Activated naive CD4-positive, alpha-beta T cell treated with Interleukin-2 at 50 U/mL for 16 hours (primary cell): ENCODE measurements around the gene CPA5.

Experiments used
- DNase-seq: peaks from one replicate; pipeline ENCODE4 v3.0.0-alpha.2; 2020

Gene CPA5

DNA sequence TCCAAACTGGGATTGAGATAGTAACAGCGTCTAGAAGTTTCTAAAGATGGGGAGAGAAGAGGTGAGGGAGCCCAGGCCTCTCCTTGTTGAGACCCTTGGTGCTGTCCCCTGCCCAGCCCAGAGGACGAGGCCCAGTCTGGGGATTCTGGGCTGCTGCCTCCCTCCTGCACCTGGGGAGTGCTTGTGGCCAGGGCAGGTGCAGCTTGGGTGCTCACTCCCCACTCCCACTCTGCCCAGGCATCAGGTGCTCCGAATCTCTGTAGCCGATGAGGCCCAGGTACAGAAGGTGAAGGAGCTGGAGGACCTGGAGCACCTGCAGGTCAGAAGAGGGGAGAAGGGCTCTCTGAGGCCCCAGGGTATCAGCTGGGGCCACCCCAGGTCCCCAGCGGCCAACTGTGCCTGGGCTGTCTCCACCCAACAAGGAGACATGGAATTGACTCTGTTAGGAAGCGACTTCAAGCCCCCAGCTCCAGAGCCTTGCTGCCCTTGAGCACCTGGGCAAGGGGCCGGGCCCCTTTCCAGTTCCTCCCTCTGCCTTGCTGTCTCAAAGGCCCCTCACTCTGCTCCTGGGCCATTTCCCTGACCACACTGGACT lies 36.3 kb downstream of the CPA5 start:
- no peak for DNase-seq

DNA sequence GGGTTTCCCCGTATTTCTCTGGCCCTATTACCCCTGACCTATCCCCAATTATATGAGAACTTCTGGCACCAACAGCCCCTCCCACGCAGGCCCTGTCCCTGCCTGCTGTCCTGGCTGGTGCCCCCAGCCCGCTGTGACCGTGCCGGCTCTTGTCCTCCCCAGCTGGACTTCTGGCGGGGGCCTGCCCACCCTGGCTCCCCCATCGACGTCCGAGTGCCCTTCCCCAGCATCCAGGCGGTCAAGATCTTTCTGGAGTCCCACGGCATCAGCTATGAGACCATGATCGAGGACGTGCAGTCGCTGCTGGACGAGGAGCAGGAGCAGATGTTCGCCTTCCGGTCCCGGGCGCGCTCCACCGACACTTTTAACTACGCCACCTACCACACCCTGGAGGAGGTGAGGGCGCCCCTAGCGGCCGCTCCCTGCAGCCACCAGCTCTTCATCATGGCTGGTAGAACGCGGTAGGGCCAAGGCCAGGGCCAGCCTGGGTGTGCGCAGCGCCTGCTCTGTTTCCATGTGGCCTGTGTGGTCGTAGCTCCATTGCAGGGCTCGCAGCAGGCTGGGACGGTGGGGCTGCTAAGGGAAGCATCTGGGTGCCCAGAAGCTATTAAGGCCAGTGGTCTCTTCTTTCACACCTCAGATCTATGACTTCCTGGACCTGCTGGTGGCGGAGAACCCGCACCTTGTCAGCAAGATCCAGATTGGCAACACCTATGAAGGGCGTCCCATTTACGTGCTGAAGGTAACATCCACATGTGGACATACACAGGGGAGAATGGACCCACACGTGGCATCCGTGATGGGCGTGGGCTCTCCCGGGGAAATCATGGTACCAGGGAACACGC lies 37.1 kb downstream of the CPA5 start:
- DNase-seq, result no peak

DNA sequence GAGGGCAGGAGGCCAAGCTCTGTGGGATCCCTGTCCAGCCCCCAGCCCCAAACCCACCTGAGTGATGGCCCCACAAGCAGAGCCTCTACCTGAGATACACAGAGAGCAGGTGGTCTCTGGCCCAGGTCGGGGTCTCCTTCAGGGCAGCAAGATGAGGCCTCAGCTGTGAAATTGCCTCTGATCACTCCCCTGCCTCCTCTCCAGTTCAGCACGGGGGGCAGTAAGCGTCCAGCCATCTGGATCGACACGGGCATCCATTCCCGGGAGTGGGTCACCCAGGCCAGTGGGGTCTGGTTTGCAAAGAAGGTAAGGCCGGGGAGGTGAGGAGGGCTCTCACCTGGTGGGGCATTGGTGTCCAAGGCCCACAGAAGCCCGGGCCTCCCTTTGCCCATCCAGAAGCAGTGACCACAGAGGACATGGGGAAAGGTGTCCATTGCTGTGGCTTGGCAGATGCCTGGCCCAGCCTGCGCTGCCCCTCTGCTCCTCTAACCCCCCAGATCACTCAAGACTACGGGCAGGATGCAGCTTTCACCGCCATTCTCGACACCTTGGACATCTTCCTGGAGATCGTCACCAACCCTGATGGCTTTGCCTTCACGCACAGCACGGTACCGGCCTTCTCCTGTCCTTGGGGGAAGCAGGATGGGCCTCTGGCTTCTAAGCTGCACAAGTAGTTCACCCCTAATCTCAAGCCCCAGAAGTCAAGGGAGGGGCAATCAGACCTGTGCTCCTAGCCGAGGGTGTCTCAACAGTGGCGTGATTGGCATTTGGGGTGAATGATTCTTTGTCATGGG lies 38.8 kb downstream of the CPA5 start:
- DNase-seq, result no peak

DNA sequence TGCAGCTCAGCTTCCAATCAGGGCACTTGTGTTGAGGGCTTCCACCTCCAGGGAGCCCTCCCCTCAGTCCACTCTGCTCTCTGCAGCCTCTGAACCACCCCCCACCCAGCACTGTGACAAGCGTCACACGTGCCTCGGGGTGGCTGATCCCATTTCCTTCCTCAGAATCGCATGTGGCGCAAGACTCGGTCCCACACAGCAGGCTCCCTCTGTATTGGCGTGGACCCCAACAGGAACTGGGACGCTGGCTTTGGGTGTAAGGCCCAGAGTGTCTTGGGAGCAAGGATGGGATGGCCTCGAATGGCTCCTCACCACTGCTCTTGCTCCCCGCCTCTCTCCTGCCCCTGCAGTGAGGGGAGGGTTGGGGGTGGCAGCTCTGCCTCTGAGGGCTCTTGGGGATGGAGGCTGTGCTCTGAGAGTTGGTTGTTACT lies 39.8 kb downstream of the CPA5 start:
- no peak for DNase-seq

DNA sequence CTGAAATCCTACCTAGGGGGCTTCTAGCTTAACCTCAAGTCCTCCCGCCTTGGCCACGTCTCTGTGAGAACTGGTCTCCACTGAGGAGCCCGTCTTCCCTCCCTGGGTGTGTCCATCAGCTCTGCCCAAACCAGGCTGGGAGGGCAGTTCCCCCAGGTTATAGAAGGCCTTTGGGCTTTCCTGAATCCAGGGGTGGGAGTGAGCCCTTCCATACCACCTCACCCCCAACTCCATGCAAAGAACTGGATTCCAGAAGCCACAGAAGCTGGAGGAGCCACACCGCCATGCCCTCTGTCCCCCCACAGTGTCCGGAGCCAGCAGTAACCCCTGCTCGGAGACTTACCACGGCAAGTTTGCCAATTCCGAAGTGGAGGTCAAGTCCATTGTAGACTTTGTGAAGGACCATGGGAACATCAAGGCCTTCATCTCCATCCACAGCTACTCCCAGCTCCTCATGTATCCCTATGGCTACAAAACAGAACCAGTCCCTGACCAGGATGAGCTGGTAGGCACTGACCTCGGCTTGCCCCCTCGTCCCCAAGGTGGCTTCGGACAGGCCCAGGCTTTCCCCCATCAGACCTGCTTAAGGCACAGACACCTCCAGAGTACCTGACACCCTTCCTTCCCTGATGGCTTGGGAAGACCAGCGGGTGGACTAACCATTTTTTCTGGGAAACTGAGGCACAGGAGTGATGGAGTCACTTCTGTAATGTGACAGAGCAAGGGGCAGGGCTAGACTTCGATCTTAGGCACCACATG lies 40.4 kb downstream of the CPA5 start:
- no peak for DNase-seq

DNA sequence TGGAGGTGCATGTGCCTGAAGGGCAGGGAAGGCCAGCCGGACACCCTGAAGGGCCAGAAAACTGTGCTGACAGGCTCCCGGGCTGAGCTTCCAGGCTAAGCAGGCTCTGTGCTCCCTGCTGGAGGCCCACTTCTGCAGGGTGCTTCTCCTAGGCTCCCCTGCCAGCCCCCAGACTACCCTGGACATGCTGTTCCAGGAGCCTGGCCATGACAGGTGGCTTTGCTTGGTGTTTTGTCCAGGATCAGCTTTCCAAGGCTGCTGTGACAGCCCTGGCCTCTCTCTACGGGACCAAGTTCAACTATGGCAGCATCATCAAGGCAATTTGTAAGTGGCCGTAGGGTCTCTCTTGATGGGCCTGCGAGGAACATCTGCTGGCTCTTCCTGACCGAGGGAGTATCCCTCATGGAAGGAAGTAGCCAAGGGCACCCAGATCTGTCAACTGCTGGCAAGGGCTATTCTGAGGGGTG lies 41.0 kb downstream of the CPA5 start:
- no peak for DNase-seq

DNA sequence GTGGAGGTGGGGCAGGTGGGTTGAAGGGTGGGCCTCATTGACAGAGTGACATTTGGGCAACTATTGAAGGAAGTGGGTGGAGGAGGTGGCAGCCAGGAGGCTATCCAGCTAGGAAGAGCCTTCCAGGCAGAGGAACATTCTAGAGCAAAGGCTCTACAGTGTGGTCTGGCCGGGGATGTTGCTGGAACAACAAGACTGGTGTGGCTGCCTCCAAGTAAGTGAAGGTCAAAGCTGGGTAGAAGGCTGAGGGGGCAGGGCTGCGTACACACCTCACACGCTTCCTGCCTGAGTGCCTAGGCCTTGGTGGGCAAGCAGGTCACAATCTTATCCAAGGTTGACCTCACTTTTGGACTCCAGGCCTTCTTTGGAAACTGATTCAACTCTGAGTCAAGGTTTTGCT lies 42.3 kb downstream of the CPA5 start:
- no peak for DNase-seq

DNA sequence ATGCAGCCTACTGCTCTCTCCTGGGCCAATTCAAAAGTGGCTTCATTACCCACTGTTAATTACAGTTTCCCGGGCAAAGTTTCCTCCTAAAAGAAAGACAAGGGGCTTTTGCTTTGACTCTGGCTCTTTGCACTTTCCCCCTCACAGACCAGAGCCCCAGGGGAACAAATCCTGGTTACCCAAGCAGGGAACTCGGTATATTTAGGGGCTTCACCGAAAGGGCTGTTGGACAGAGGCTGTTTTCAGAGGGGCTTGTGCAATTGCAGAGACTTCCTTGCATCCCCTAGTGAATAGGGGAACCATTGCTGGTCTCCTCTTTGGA lies 42.7 kb downstream of the CPA5 start:
- DNase-seq, result no peak

DNA sequence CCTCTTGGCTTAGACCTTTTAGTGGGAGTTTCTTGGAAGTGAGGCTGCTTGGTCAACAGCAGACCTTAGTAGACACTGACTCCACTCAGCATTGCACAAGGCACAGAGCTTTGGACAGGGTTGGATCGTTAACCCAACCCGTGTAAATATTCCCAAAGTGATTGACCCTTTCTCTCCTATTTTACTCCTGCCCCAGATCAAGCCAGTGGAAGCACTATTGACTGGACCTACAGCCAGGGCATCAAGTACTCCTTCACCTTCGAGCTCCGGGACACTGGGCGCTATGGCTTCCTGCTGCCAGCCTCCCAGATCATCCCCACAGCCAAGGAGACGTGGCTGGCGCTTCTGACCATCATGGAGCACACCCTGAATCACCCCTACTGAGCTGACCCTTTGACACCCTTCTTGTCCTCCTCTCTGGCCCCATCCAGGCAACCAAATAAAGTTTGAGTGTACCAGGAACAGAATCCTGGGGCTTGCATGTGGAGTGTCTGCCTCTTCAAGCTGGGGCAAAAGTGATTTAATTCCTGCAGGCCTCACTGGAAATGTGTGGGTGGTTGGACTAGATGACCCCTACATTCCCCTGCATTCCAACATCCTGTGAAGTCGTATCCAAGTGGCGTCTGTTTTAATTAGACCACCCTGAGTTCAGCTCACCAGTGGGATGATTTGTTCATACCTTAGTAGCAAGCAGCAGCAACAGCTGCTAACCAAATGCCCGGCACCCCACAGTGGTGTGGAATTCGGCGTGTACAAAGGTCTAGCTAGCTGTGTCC lies 43.2 kb downstream of the CPA5 start:
- DNase-seq, result no peak

DNA sequence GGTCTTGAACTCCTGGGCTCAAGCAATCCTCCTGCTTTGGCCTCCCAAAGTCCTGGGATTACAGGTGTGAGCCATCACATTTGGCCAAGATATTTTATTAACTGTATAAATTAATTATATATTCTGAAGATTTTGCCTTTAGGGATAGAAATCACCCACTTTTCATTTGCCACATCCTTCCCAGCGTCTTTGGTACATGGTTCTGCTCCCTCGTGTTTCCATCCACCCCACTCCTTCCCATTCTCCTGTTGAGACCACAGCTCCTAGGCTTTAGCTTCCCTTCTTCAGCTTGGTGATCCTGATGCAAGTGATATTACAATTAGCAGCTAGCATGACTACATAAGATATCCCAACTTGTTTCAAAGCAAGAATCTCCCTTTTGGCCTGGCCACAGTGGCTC lies 44.1 kb downstream of the CPA5 start:
- no peak for DNase-seq

DNA sequence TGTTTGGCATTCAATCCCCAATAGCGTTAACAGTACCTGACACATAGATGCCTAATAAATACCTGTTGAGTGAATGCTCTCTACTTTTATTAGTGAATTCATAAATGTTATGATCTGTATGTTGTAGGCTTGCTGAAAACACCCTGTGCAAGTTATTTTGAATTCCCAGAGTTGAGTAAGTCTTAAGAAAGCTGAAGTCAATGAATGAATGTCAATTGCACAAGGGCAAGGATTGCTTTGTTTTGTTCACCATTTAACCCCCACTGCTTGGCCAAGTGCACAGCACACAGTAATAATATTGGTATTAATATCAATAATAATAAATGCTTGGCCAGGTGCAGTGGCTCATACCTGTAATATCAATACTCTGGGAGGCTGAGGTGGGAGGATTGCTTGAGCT lies 45.9 kb downstream of the CPA5 start:
- no peak for DNase-seq

DNA sequence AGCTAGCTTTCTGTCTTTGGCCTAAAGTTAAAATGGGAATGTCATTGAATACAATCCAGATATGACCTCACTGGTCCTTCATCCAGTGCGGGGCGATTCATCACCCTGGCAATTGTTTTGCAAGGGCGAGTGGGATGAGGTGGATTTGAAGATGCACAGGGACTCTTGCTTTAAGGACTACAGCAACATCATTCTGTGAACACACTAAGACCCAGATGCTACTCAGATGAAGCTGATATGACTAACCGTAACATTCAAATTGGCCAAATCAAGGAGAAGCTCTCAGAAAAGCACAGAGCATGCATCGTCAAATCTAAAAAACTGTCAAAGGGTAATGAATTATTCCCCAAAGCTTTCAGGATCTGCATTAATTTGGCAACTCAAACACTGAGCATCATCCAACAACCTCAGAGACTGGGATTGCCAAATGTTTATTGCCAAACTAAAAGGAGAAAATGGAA lies 48.5 kb downstream of the CPA5 start:
- DNase-seq, result no peak

DNA sequence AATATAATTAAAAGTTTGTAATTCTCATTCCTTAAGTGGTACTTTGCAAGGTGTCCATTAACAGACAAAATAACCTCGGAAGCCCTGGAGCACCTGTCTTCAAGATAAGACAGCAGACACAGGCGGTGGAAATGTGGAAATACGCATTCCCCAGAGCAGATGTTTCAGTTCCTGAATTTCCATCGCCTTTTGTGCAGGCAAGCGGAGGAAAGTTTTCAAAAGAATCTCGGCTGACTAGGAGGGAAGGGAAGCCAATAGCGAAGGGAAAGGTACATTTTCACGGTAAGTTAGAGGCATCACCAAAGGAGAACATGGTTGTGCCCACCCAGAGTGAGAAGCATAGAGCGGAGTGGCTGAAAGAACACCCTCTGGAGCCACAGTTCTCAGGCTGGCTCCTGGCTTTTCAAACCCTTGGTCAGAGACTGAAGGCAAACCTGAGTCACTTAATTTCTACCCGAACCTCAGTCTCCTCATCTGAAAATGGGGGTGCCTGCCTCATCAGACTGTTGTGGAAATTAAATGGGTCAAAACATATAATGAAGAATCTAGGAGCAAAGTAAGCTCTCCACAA lies 49.3 kb downstream of the CPA5 start:
- DNase-seq, result no peak

DNA sequence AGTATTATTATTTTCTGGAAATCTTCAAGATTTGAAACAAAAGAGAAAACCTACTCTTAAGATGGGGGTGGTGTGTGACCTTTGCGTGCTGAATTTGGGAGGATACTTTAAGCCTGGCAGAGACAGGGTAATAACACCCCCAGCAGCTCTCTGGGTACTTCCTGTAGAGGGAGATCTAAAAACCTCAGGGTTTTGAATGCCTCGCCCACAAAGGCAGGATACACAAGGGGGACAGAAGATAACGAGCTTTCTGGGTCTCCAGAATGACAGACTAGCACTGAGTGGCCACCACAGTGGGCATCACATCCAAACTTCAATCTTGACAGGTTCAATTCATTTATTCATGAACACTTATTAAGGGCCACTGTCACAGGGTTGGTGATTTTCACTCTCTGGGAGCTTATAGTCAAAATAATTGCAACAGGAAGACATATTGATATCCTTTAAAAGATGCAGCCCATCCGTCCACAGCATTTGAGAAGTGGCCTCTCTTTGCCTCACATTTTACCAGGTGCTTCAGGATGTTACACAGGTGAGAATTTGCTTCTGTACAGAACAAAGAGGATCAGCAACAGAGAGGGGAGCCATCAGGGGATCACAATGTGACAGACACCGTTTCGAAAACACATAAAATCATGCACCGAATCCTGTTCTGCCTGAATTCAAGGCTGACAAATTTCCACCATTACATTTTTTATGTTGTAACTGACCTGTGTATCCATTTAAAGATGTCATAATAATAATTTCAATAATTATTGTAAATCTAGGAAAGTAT lies 50.0 kb downstream of the CPA5 start:
- peak; percentile 4 for DNase-seq

DNA sequence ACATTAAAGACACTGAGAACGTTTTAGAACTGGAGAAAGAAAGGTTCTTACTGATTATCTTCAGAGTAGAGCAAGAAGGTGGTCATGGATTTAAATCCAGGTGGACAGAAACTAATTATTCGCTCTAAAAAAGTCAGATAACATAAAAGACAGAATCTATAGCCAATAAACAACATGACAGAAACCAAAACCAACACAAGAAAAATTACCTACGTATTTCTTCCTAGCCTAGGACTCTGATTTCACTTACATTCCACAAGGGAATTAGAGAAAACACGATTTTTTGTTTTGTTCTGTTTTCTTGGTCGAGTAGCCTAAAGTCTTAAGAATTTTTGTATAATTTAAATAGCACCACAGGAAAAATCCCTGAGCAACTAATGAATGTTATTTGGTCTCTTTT lies 50.8 kb downstream of the CPA5 start:
- no peak for DNase-seq

DNA sequence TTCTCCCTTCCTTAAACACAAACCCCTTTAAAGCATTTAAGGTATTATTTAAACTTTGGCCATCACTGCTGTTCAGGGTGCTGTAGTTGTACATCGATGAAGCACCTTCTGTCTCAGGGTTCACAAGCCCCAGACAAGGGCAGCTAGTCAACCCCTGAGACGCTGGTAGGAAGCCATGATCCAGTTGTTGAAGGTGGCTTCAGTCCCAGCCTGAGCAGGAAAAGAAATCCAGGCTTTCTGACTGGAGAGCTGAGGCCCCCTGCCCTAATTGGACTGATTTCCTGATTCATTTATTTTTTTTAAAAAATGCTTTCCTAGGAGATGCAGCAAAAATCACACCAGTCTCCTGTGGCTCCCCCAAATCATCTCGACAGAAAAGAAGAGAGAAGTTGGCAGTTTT lies 51.5 kb downstream of the CPA5 start:
- DNase-seq, result no peak

DNA sequence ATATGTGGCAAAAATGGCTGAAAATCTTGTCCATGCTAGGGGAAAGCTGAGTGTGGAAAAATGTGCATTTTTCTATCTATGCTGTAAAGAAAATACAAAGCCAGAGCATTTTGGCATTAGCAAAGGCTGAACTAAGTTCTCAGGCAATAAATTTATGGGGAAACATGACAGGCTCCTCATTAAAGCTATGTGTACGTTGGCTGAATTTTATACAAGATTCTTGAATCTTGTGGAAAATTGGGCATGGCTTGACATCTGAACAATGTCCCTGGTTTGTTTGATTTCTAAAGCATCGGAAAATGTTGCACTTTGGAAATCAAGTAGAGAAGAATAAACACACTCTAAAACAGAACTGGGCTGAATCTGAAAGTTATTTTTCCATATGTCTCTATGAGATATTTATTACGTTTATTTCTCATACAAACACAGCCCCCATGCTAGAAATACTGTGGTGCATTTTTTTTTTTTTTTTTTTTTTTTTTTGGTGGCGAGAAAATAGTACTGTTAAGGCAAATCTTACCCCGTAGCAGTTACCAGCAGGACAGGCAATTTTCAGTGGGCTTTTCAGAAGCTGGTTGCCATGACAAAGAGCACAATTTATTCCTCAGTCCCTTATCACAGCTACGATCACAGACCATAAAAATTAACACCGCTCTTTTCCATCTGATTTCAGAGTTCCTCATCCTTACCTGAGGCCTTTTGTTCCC lies 52.6 kb downstream of the CPA5 start:
- DNase-seq, result no peak

DNA sequence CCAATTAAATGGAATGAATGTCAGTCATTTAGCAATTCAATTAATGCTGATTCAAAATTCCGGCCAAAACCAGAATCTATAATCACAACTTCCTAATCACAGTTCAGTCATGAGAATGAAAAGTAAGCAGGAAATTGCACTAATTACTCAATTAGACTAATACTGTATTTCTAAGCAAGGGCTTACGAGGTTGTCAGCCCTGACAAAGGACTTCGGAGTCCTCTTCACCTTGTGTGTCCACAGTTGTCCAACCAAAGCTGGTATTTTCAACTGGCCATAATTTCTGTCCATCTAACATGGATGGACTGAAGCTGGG lies 53.1 kb downstream of the CPA5 start:
- DNase-seq, result no peak

DNA sequence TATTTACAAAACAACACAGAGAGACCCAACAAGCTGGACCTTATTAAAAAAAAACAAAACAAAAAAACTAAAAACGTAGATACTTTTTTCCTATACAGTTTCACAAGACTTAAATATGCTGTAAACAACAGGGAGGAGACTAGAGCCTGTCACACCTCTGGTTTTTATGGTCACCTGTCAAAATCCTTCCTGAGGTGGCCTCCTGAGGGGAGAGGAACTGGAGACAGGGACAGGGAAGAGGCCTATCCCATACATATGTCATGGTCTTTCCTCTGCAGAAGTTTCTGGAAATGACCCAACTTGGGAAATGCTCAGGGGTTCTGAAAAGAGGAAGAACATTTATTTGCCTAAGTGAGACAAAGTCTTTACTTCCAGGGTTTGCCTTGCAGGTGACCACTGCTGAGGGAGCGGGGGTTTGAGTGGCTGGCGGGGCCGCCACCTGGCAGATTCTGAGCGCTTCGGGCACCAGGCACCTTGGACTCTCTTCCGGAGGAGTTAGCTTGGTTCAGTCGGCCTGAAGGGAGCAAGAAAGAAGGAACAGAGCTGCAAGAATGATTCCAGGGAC lies 54.0 kb downstream of the CPA5 start:
- no peak for DNase-seq

DNA sequence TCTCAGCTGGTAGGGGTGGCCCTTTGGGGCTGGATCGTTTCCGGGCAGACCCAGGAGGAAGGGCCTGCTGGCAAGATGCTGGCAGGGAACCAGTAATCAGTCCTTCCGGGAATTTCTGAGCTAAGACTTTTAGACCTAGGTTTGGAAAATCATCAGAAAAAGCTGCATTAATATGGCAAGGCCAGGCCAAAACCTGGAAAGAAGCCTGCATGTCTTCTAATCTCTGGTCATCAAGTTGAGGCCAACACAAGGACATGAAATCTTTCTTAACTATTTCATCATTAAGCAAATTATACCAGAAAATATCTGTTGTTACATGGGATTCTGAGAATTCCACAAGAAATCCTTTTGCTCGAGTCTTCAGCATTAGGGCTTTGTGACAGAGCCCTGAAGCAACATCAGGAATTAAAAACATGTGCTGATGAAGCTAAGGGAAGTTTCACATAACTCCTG lies 55.5 kb downstream of the CPA5 start:
- DNase-seq, result no peak
